ENCODE results near the gene RRBP1. TPM values are rescaled to one million over a fixed set of nuclear protein-coding genes. Genes with fewer than 3 reads are reported as not detected.
"Not testable (repeated sequence)": the region's sequence is repeated elsewhere in the genome, so short reads cannot be mapped to it uniquely, and the experiment has no call there.

The RRBP1 gene
- total RNA-seq, 1 donor from 2014 or later, result 54.8 TPM

DNA sequence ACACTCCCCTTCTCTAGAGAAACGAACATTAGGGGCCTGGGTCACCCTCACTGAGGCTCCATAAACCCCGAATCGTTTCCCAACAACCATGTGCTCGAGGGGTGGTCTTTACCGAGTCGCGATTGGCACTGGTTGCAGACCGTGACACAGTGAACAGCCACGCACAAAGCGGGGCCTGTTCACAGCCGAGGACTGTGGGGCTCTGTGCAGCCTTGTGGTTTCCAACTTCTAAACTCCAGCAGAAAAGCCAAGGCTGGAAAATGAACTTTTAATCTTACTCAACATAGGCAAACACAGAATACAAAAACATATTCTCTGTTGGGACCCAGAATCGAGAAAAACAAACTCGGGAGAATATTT is 19.0 kb downstream of the RRBP1 start:
- intact Hi-C loops (cut with micrococcal nuclease), result loop anchor here (5.0 kb wide), 2 partner anchors 126 to 234 kb away; no protein-coding TSS in a partner anchor
- H3K27ac Mint-ChIP-seq, result no peak overlapping the region
- H3K36me3 Mint-ChIP-seq (ENCODE audit: low read depth), result peaks cover 35% of the 10 kb centered on the region
- H3K4me3 Mint-ChIP-seq, result no peak overlapping the region
- no peaks in the 10 kb centered on the region for H3K9me3 Mint-ChIP-seq
- DNase-seq (ENCODE audit: low spot score), result no peak
- no peaks in the 10 kb centered on the region for H3K27me3 Mint-ChIP-seq (ENCODE audit: insufficient read depth)
- H3K4me1 Mint-ChIP-seq (ENCODE audit: low read depth), result peaks cover 69% of the 10 kb centered on the region

DNA sequence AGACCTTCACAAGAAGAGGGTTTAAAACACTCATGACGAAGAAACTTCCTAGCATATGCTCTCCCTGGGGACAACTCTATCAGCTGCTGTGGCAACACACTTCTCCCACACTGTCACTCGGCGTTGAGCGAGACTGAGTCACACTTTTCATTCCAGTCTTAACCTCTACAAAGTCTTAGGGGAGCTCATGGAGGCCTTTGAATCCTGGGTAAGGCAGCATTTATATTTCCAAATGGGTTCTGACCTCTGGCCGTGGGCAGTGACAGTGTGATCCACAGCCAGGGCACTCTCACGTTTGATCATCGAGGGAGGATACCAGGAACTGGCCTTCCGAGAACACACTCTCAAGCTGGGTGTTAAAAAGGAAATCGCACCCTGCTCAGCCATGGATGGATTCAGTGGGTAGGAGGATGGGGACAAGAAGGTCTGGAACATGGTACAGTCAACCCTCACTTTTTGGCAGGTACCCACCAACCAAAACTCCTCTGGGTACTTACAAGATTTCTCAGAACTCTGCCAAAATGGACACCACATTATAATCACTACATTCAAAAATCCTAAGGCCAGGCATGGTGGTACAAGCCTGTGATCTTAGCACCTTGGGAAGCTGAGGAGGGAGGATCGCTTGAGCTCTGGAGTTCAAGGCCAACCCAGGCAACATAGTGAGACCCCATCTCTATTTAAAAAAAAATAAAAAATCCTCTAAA is 19.6 kb downstream of the RRBP1 start:
- Mint-ChIP-seq H3K4me3 (no peak overlapping the region), H3K9me3 (no peaks in the 10 kb centered on the region), H3K27ac (peak overlapping the region; percentile 72), H3K36me3 (ENCODE audit: low read depth) (peaks cover 37% of the 10 kb centered on the region), H3K4me1 (ENCODE audit: low read depth) (peaks cover 70% of the 10 kb centered on the region), H3K27me3 (ENCODE audit: insufficient read depth) (no peaks in the 10 kb centered on the region)
- no peak for DNase-seq (ENCODE audit: low spot score)
- intact Hi-C loops (cut with micrococcal nuclease), result loop anchor here (5.0 kb wide), 2 partner anchors 125 to 235 kb away; no protein-coding TSS in a partner anchor

DNA sequence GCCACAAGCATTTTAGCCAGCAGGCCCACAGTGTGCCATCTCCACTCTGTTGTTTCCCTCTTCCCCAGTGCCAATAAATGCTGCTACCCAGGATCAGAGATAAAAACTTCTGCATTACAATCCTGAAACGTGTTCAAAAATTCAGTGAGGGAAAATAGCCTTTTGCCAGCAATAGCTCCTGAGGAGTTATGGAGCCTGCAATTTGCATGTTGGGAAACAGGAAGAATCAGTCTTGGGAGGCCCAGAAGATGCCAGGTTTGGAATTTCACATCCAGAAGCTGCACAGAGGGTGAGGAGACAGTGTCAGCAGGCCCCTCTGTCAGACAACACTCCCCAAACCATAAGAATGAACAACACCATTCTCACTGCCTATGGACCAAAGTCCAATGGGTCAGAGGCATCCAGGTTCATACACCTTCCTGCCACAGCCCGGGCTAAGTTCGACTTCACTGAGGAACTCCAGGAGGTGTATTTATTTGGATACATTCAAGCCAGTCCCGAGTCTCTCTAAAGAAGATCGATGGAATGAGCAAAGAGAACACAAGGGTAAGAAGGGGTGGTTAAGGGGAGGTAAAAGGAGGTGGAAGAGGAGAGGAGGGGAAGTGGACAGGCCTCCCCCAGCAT is 20.8 kb downstream of the RRBP1 start:
- no peaks in the 10 kb centered on the region for H3K9me3 Mint-ChIP-seq
- no peak overlapping the region for H3K4me3 Mint-ChIP-seq
- peaks cover 44% of the 10 kb centered on the region for H3K36me3 Mint-ChIP-seq (ENCODE audit: low read depth)
- intact Hi-C loops (cut with micrococcal nuclease), result loop anchor here (5.0 kb wide), 2 partner anchors 124 to 236 kb away; no protein-coding TSS in a partner anchor
- H3K27ac Mint-ChIP-seq, result peak overlapping the region; percentile 79
- DNase-seq (ENCODE audit: low spot score), result no peak
- peaks cover 68% of the 10 kb centered on the region for H3K4me1 Mint-ChIP-seq (ENCODE audit: low read depth)
- no peaks in the 10 kb centered on the region for H3K27me3 Mint-ChIP-seq (ENCODE audit: insufficient read depth)

DNA sequence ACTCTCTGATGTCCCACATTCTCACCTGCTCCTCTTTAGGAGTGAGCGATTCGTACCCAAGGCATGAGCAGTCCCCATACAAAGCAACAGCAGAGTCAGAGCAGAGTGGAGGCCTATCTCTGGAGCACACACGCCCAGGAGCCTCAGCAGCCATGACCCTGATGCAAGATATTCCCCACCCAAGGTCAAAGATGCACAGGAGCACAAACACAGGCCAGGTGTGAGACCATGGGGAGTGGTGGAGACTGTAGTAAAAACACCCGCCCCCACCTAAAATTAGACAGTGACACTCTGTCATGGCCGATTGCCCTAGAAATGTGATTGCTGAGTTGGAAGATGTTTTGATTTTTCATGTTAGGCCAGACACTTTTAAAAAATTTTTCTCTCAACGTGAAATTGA is 21.4 kb downstream of the RRBP1 start:
- no peak for DNase-seq (ENCODE audit: low spot score)
- H3K4me1 Mint-ChIP-seq (ENCODE audit: low read depth), result peaks cover 66% of the 10 kb centered on the region
- H3K4me3 Mint-ChIP-seq, result no peak overlapping the region
- intact Hi-C loops (cut with micrococcal nuclease), result loop anchor here (5.0 kb wide), 2 partner anchors 123 to 237 kb away; no protein-coding TSS in a partner anchor
- peak overlapping the region; percentile 4 for H3K27ac Mint-ChIP-seq
- peaks cover 44% of the 10 kb centered on the region for H3K36me3 Mint-ChIP-seq (ENCODE audit: low read depth)
- H3K9me3 Mint-ChIP-seq, result no peaks in the 10 kb centered on the region
- no peaks in the 10 kb centered on the region for H3K27me3 Mint-ChIP-seq (ENCODE audit: insufficient read depth)

DNA sequence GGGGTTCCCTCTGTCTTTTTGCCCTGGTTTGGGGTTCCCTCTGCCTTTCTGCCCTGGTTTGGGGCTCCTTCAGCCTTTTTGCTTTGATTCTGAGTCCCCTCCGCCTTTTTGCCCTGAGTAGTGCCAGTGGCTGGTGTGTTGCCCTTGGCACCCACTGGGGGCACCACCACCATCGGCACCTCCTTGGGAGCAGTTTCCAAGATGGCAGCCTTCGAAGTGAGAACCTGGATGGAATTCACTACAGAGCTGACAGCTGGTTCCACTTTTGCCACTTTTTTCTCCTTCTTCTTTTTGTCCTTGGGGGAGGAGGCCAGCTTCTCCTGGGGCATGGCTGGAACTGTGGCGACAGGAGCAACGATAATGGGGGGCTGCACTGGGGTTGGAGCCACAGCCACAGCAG is 22.2 kb downstream of the RRBP1 start:
- intact Hi-C loops (cut with micrococcal nuclease), result loop anchor here (5.0 kb wide), 2 partner anchors 122 to 238 kb away; no protein-coding TSS in a partner anchor
- peaks cover 44% of the 10 kb centered on the region for H3K36me3 Mint-ChIP-seq (ENCODE audit: low read depth)
- no peak for DNase-seq (ENCODE audit: low spot score)

DNA sequence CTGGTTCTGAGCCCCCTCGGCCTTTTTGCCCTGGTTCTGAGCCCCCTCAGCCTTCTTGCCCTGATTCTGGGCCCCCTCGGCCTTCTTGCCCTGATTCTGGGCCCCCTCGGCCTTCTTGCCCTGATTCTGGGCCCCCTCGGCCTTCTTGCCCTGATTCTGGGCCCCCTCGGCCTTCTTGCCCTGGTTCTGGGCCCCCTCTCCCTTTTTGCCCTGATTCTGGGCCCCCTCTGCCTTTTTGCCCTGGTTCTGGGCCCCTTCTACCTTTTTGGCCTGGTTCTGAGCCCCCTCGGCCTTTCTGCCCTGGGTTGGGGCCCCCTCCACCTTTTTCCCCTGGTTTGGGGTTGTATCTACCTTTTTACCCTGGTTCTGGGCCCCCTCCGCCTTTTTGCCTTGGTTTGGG is 22.7 kb downstream of the RRBP1 start:
- H3K9me3 Mint-ChIP-seq; H3K27ac Mint-ChIP-seq; intact Hi-C loops (cut with micrococcal nuclease); H3K4me3 Mint-ChIP-seq; DNase-seq (ENCODE audit: low spot score); H3K27me3 Mint-ChIP-seq (ENCODE audit: insufficient read depth): not testable (repeated sequence)
- H3K36me3 Mint-ChIP-seq (ENCODE audit: low read depth), result peaks cover 48% of the 10 kb centered on the region
- H3K4me1 Mint-ChIP-seq (ENCODE audit: low read depth), result peaks cover 53% of the 10 kb centered on the region

More for the DNA sequence above, 22.2 kb downstream of the RRBP1 start:
- Mint-ChIP-seq H3K27me3 (ENCODE audit: insufficient read depth) (no peaks in the 10 kb centered on the region), H3K4me3 (no peak overlapping the region), H3K27ac (no peak overlapping the region), H3K9me3 (no peaks in the 10 kb centered on the region), H3K4me1 (ENCODE audit: low read depth) (peaks cover 57% of the 10 kb centered on the region)

DNA sequence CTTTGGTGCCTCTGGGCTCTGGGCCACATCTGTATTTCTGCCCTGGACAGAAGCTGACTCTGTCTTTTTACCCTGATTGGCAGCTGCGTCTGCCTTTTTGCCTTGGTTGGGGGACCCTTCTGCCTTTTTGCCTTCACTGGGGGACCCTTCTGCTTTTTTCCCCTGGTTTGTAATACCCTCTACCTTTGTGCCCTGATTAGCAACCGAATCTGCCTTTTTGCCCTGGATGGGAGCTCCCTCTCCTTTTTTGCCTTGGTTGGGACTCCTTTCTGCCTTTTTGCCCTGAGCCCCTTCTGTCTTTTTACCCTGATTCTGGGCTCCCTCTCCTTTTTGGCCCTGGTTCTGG is 23.4 kb downstream of the RRBP1 start:
- peaks cover 49% of the 10 kb centered on the region for H3K36me3 Mint-ChIP-seq (ENCODE audit: low read depth)
- H3K27ac Mint-ChIP-seq, result no peak overlapping the region
- no peak for DNase-seq (ENCODE audit: low spot score)
- no peaks in the 10 kb centered on the region for H3K27me3 Mint-ChIP-seq (ENCODE audit: insufficient read depth)
- intact Hi-C loops (cut with micrococcal nuclease), result no loop called here
- H3K4me3 Mint-ChIP-seq, result no peak overlapping the region
- peaks cover 46% of the 10 kb centered on the region for H3K4me1 Mint-ChIP-seq (ENCODE audit: low read depth)
- H3K9me3 Mint-ChIP-seq, result no peaks in the 10 kb centered on the region

DNA sequence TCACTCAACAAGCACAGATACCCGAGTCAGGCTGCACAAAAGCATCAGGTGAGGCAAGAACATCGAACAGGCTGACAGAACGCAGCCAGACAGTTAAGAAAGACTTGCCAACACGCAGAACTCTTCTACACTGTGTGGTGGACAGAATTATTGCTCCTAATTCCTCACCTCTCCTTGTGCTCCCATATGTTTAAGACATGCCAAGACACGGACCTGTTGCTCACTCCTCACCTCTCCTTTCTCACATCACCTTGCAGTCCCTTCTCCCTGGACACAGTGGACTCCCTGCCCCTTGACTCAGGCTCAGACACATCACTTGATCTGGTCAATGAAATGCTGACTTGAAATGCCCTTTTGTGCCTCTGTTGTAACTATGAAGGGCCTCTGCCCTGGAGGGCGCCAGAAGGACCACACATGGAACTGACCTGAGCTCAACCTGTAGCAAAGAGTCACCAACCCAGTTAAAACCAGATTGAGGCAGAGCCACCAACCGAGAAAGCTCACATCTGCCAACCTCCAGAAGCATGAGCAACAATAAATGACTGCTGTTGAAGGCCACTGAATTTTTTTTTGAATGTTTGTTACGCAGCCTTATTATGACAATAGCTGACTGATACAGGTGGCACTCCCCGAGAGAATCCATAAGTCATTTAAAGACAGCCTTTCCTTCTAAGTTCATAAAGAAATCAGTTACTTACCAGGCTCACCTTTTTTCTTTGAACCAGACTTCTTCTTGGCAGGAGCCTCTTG is 24.0 kb downstream of the RRBP1 start:
- no peaks in the 10 kb centered on the region for H3K9me3 Mint-ChIP-seq
- H3K4me3 Mint-ChIP-seq, result no peak overlapping the region
- peaks cover 49% of the 10 kb centered on the region for H3K36me3 Mint-ChIP-seq (ENCODE audit: low read depth)
- no peaks in the 10 kb centered on the region for H3K27me3 Mint-ChIP-seq (ENCODE audit: insufficient read depth)
- intact Hi-C loops (cut with micrococcal nuclease), result no loop called here
- H3K27ac Mint-ChIP-seq, result no peak overlapping the region
- no peak for DNase-seq (ENCODE audit: low spot score)
- peaks cover 40% of the 10 kb centered on the region for H3K4me1 Mint-ChIP-seq (ENCODE audit: low read depth)

DNA sequence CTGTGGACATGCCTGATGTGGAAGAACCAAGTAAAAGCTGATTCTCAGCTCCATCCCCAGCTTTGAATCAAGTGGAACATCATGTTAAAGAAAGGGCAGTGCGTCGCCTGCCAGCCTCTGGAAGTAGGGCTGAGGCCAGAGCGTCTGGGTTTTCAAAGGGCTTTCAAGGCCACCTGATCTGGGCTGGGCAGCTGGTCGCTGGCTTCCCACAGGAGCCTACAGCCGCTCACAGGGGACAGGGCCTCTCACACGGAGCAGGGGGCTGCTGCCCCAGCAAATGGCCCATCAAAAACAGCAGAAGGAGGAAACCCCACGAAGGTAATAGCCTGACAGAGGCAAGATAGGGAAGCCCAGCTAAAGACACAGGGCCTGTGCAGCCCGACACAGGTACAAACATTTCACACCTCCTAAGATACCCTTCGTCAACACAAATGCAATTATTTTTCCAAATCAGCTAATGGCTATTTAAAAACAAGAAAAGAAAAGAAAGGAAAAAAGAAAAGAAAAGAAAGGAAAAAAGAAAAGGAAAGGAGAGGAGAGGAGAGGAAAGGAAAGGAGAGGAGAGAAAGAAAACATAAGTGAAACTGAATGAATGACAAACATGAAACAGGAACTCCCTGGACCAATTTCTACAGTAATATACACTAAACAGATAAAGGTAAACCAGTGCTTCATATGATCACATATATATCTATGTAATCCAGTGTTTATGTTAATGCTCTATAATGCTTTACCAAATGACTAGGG is 24.8 kb downstream of the RRBP1 start:
- no peak overlapping the region for H3K4me3 Mint-ChIP-seq
- H3K27me3 Mint-ChIP-seq (ENCODE audit: insufficient read depth), result no peaks in the 10 kb centered on the region
- peaks cover 32% of the 10 kb centered on the region for H3K4me1 Mint-ChIP-seq (ENCODE audit: low read depth)
- no peak for DNase-seq (ENCODE audit: low spot score)
- no peak overlapping the region for H3K27ac Mint-ChIP-seq
- H3K36me3 Mint-ChIP-seq (ENCODE audit: low read depth), result peaks cover 48% of the 10 kb centered on the region
- intact Hi-C loops (cut with micrococcal nuclease), result no loop called here
- H3K9me3 Mint-ChIP-seq, result no peaks in the 10 kb centered on the region

DNA sequence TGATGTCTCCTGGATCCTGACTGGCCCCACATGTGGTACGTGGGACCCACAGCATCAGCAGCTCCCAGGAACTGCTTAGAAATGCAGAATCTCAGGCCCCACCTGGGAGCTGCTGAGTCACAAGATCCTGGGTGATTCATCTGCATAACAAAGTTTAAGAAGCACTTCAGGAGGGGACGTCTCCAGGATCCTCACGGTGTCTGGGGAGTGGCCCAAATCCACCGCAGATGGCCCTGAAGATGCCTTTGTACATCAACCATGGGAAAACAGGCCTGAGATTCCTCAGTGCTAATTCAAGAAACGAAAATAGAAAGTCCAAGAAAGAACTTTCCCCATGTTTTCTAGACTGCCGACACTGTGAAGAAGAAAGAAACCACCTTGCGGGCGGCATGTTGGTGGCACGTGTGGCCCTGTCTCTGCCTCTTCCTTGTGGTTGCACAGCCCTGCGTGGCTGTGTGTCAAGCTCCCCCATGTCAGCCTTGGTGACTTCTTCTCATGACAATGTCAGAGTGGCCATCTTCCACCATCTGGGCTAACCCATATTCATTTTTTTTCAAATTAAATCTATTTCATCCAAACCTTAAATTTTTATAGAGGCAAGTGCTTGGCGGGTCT is 26.1 kb downstream of the RRBP1 start:
- DNase-seq (ENCODE audit: low spot score), result no peak
- peaks cover 45% of the 10 kb centered on the region for H3K36me3 Mint-ChIP-seq (ENCODE audit: low read depth)
- peaks cover 21% of the 10 kb centered on the region for H3K4me1 Mint-ChIP-seq (ENCODE audit: low read depth)
- H3K4me3 Mint-ChIP-seq, result no peak overlapping the region
- no peaks in the 10 kb centered on the region for H3K27me3 Mint-ChIP-seq (ENCODE audit: insufficient read depth)
- no peaks in the 10 kb centered on the region for H3K9me3 Mint-ChIP-seq
- no peak overlapping the region for H3K27ac Mint-ChIP-seq
- intact Hi-C loops (cut with micrococcal nuclease), result no loop called here

DNA sequence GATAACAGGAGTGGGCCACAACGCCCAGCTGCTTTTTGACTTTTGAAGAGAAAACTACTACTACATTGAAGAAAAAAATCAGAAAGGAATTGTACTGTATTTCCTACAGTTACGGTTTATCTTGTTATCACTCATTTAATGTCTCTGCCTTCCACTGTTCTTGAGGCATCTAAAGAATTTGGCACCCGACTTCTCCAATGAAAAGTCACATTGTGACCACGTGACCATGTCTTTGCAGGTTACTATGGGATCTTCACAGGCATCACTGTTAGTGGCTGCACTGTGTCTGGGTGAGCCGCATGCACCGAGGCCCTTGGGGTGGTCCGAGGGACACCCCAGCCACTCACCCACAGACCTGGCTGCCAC is 26.8 kb downstream of the RRBP1 start:
- H3K4me1 Mint-ChIP-seq (ENCODE audit: low read depth), result peaks cover 14% of the 10 kb centered on the region
- no peak overlapping the region for H3K27ac Mint-ChIP-seq
- H3K27me3 Mint-ChIP-seq (ENCODE audit: insufficient read depth), result no peaks in the 10 kb centered on the region
- H3K9me3 Mint-ChIP-seq, result no peaks in the 10 kb centered on the region
- H3K4me3 Mint-ChIP-seq, result no peak overlapping the region
- intact Hi-C loops (cut with micrococcal nuclease), result no loop called here
- H3K36me3 Mint-ChIP-seq (ENCODE audit: low read depth), result peaks cover 39% of the 10 kb centered on the region
- DNase-seq (ENCODE audit: low spot score), result no peak

DNA sequence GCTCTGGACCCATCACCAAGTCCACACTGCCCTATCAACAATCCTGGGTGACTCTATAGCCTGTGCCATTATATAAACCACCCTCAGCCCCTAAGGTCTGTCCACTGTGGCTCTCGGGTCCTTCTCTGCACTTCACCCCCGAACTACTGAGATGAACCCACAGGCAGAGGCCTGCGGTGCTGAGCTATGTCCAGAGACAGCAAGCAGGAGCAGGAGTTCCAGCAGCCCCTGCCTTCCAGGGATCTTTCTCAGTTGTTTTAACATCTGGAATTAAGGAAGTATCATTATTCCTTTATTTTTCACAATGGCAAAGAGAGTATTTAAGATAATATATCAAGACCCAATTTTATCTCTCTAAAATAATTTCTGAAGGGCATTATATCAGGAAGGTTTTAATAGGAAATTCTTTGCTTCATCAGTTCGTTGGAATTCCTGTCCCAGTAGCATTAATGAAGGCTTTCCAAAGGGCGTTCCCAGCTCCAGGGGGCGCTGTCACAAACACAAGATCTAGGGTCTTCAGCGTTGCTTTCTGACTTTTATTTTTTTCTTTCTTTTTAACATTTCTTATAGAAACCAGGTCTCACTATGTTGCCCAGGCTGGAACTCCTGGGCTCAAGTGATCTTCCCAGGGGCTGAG is 27.3 kb downstream of the RRBP1 start:
- H3K27me3 Mint-ChIP-seq (ENCODE audit: insufficient read depth), result no peaks in the 10 kb centered on the region
- peaks cover 34% of the 10 kb centered on the region for H3K36me3 Mint-ChIP-seq (ENCODE audit: low read depth)
- H3K9me3 Mint-ChIP-seq, result no peaks in the 10 kb centered on the region
- H3K4me3 Mint-ChIP-seq, result no peak overlapping the region
- intact Hi-C loops (cut with micrococcal nuclease), result no loop called here
- H3K27ac Mint-ChIP-seq, result no peak overlapping the region
- H3K4me1 Mint-ChIP-seq (ENCODE audit: low read depth), result peaks cover 14% of the 10 kb centered on the region
- DNase-seq (ENCODE audit: low spot score), result no peak
